NCI-H2029 treated with DMSO at 0.1 percent for 48 hours (cell line): ENCODE measurements around the gene DCPS.
"Not testable (repeated sequence)": the region's sequence is repeated elsewhere in the genome, so short reads cannot be mapped to it uniquely, and the experiment has no call there.

Source experiments
- DNase-seq: peaks from one replicate; lab custom pipeline; 2025; lab: John Stamatoyannopoulos, UW

DCPS gene, protein sequence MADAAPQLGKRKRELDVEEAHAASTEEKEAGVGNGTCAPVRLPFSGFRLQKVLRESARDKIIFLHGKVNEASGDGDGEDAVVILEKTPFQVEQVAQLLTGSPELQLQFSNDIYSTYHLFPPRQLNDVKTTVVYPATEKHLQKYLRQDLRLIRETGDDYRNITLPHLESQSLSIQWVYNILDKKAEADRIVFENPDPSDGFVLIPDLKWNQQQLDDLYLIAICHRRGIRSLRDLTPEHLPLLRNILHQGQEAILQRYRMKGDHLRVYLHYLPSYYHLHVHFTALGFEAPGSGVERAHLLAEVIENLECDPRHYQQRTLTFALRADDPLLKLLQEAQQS

DNA sequence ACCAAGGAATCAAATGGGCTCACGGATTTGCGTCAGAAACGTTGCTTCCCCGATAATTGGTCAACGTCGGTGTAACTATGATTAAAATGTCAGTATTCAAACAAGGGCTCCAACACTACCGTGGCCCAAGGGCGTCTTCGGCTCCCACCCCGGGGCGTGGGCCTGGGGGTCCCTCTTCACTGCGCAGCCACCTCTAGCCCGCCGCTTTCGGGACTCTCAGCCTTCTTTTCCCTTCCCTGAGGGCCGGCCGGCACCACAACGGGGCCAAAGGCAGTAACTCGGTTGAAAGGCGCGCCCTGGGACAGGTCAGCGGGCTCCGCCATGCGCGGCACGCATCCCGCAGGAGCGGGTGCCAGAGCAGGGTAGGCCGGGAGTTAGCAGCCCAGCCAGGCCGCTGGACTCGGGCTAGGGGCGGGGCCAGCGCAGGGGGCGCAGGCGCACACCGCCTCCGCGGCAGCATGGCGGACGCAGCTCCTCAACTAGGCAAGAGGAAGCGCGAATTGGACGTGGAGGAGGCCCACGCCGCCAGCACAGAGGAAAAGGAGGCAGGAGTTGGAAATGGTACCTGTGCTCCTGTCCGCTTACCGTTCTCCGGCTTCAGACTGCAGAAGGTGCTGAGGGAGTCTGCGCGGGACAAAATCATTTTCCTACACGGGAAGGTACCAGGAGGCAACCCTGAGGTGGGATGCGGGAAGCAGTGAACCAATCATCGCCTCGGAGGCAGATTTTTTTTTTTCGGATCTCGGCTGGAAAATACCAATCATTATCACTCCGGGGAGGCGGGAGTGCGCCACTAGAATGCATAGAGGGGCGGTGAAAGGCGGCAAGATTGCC, at the start of gene DCPS:
Gene DCPS (plus strand): TSS at position 438 of the 834 bp plus-strand sequence. CDS start 21 bp downstream, at position 459.
- peak; percentile 52 for DNase-seq

DNA sequence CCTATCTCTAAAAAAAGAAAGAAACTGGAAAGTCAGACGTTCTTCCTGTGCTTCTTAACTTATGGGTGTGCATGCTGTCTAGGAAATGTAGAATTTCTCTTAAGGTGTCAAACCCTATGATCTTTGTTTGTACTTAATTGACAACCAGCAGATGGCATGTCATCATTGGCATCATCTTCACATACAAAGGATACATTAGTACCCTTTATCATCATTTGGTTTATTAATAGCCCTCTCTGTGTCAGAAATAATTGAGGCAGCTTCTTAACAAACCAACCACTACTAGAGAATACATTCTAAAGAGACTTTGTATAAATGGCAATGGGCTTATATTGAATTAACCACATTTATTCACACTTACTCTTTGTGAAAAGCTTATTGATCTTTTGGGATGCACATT, 49.0 kb upstream of the DCPS start:
- DNase-seq: no peak

DNA sequence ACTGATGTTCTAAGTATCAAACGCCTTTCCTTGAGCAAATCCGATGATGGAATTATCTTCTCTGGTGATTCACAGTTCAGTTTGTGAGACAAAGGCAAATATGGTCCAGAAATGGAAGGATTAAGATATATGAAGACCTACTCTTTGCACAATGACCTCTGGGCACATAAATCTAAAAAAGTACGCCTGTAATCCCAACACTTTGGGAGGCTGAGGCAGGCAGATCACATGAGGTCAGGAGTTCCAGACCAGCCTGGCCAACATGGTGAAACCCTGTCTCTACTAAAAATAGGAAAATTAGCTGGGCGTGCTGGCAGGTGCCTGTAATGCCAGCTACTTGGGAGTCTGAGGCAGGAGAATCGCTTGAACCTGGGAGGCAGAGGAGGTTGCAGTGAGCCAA, 48.4 kb upstream of the DCPS start:
- DNase-seq: not testable (repeated sequence)

DNA sequence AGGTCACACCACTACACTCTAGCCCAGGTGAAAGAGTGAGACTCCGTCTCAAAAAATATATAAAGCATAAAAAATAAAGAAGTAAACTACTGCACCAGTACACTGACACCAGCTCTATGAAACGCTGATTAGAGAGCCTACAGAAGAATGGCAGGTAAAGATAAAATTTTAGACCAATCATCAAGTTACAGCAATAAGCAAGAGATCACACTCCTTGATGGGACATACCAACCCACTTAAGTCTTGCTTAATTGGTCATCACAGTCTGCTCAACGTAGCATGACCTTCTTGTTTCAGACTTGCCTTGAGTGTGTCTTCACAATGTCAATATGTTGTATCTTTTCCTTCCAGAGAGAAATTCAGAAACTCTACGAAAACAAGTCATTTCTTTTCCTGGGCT, 47.6 kb upstream of the DCPS start:
- DNase-seq: no peak

DNA sequence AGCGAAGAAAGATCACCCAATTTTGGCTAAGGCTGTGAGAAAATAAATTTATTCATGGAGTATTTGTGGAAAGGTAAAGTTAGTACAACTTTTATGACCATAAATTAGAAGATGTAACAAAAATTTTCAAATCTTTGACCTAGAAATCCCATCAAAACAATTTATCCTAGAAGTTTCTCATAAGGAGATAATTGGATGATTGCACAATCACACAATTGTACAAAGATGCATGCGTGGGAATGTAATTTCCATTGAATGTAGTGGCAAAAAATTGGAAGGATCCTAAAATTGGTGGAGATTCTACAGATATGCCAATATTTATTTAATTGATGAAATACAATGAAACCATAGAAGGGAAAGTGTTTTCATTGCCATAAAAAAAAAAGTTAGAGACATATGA, 46.7 kb upstream of the DCPS start:
- DNase-seq: no peak

DNA sequence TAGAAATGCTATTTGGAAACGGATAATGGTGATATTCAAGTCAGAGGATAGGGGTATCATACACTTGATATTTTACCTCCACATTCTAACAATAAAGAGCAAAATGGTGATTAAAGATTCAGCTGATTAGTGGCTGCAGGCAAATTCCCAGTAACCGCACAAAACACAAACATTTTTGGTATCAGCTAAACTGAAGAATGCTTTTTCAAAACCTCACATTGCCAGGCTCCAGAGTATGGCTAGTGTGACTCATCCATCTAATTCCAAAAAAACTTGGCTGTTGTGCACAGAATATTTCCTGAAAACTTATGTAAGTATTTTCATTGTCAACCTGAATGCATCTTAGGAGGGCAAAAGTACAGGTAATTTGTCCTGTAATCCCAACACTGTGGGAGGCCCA, 46.1 kb upstream of the DCPS start:
- no peak for DNase-seq

DNA sequence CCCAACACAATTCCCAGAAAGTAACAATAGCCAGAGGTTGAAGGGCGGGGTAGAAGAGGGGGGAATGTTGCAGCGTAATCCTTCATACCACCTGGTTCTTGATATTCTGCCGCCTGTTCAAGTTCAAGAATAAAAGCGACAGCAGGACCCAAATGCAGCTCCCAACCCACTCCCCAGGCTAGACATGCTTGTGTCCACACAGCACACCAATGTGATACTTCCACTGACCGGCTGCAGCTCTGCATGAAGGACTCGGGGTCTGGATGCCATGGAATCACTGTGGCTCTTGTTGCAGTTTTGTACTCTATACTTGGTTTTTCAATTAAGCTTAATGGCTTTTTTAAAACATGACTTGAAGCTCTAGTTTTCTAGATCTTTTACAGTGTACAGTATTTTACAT, 41.6 kb upstream of the DCPS start:
- no peak for DNase-seq

DNA sequence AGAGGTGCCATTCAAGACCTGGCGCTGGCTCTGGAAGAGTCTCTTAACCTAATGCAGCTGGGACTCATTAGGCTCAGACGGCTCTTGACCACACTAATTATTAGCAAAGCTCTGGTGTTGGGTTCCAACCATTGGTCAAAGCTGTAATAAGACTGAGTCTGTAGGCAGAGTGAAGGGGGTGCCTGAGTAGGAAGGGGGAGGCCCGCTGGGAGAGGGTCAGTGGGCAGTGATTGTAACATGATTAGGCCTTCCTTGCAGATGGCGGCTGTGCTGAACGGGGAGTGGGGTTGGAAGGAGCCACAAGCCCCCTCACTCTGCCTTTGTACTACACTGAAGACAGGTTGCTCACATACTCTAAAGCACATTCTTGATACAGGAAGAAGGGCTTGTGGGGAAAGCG, 40.4 kb upstream of the DCPS start:
- no peak for DNase-seq

DNA sequence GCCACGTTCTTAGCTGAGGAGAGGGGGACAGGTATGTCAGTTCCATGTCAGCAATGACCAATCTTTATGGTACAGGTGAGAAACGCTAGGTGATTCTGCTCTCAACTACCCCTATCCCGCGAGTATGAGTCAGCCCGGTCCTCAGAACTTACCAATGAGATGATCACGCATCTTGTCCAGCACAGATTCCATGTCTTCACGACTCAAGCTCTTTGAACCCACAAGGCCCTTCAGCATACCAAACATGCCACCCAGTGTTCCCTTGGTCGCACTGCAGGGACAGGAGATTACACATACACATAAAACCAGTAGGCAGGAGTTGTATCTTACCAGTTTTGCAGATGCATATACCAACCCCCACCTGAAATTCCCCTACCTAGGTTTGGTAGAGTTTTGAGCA, 38.0 kb upstream of the DCPS start:
- DNase-seq: no peak

DNA sequence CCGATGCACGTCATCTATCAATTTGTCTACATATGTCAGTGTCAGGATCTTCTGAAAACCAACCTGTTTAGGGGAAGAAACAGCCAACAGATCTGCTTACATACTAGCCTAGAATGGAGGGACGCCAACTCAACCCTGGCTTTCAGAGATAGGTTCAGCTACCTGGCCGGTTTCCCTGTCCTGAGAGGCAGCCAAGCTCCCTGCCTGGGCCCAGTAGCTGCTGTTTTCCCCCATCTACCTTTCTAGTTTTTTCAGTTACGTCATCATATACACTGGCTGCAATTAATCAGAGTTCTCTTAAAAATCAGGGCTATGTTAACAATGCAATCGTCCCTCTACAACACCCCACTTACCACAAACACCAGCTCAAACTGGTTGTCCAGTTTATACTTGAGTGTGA, 36.2 kb upstream of the DCPS start:
- DNase-seq: no peak

DNA sequence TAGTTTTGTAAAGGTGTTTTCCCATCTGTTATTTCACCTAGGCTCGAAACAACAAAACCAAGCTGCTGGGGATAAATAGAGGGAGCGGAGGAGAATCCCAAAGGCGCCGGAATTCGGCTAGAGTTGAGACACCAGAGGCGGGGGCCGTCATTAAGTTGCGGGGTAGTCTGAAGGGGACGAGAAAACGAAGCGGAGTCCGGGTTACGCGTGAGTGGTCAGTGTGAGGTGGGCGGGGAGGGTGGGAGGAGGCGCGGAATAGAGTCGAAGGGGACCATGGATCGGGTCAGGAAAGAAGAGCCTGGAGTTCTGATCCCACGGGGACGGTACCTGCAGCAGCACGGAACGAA, 35.5 kb upstream of the DCPS start:
- DNase-seq: no peak

DNA sequence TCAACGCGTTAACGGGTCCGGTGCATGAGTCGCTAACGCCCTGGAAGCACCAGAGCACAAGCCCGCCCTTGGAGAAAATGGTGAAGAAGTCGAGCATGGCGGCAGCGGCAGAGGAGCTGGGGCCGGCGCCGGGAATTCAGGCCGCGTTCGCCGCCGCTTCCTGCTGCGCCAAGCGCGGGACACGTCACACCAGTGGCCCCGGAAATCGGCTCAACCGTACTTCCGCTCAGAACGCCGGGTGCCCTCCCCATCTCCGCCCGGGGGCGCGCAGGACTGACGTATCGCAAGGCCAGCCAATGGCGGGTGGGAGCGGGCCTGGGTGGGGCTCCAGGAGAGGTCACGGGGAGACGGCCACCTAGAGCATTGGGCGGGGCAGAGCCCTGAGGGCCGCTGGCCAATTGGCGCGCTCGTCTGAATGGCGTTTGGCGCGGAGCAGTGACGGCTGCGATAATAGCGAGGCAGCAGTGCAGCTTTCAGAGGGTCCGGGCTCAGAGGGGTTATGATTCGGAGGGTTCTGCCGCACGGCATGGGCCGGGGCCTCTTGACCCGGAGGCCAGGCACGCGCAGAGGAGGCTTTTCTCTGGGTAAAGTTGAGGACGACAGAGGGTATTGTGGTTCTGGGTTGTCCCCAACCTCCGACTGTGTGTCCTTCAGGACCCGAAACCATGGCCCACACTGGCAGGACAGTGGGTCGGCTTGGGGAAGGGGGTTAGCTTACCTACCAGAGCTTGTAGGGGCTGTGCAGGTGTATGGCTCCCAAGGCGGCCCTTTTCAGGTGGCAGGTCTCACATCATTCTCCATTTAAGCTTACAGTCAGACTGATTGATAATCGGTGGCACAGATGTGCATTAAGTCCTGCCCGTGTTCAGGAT, 34.9 kb upstream of the DCPS start, which contains the start of the genes FOXRED1 and SRPRA:
Gene FOXRED1 (plus strand): TSS at position 447 of the 872 bp plus-strand sequence. CDS start 53 bp downstream, at position 500.
Gene SRPRA (minus strand): TSS at position 188 of the 872 bp plus-strand sequence. CDS start 91 bp downstream, at position 97.
- DNase-seq: peak; percentile 95

DNA sequence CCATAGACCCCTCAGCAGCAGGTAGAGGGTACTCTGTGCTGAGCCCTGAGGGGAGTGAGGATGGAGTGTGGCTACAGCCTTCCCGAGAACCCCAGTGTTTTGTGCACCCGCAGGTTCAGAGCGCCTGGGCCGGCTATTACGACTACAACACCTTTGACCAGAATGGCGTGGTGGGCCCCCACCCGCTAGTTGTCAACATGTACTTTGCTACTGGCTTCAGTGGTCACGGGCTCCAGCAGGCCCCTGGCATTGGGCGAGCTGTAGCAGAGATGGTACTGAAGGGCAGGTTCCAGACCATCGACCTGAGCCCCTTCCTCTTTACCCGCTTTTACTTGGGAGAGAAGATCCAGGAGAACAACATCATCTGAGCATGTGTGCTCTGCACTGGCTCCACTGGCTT, 26.5 kb upstream of the DCPS start:
- DNase-seq: no peak

DNA sequence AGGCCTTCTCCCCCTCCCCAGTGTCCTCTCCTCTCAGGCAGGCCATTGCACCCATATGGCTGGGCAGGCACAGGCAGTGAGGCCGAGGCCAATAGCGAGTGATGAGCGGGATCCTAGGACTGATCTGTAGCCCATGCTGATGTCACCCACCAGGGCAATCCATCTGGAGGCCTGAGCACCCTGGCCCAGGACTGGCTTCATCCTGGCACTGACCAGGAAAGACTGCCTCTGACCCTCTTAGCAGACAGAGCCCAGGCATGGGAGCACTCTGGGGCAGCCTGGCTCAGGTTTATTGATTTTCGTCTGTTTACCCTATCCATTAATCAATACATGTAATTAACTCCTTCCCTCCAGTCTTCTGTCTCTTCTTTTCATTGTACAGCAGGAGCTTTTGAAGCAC, 26.1 kb upstream of the DCPS start:
- no peak for DNase-seq

DNA sequence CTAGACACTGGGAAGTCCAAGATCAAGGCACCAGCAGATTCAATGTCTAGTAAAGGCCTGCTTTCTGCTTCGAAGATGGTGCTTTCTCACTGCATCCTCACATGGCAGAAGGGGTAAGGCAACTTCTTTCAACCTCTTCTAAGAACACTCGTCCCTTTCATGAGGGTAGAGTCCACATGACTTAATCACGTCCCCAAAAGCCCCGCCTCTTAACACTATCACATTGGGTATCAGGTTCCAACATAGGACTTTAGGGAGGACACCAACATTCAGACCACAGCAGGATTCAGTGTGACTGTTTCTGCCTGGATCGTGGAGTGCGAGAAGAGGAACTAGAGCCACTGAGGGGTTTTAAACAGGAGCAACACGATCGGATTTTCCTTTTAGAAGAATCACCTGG, 24.7 kb upstream of the DCPS start:
- DNase-seq: no peak

DNA sequence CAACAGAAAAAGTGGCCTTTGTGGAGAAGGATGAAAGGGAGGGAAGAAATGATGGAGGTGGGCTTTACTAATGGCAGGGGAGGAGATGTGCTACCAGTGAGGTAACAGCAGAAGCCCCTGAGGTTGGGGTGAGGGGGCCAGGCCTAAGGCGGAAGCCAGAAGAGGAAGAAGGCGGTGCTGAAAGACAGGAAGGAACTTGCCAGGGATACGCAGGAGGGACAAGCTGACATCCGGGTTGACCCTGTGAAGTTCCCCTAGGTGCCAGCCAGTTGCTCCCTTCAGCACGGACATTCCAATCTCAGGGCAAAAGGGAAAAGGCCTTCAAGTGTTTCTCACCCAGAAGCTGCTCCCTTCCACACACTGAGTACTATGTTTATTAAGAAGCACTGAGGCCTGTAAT, 23.3 kb upstream of the DCPS start:
- no peak for DNase-seq

DNA sequence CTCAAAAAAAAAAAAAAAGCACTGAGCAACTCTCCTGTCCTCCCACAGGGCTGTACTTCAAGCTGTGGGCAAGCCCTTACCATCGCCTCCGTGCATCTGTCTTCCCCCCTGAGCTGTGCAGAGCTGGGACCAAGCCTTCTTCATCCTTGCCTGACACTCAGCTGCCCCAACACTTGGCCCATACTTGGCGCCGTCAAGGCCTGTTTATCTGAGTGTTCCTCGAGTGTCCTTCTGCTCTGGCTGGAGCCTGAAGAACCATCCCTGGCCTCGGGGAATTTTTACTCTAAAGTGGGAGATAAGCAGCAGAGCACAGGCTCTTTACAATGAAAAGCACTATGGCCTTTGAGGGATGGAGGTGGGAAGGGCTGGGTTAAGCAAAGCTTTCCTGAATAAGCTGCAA, 22.6 kb upstream of the DCPS start:
- DNase-seq: no peak

DNA sequence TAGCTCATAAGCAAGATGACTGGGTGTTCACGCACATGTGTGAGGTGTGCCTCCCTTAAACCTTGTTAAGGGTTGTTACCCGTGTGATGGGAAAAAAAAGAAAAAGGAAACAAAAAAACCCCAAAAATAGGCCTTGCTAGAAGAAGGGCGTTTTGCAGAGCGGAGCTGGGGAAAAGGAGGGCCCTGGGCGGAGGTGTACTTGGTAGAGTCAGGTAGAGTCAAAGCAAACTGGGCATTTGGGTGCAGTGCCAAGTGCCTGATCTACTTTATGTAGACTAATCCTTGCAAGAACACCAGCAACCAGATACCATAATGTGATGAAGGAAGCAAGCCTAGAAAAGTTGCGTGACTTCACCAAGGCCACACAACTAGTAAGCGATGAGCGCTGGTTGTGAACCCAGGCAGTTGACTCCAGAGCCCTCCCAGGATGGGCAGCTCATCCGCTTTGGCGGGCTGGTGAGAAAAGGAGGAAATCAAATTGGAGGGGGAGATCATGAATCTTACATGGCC, 22.1 kb upstream of the DCPS start:
- no peak for DNase-seq

DNA sequence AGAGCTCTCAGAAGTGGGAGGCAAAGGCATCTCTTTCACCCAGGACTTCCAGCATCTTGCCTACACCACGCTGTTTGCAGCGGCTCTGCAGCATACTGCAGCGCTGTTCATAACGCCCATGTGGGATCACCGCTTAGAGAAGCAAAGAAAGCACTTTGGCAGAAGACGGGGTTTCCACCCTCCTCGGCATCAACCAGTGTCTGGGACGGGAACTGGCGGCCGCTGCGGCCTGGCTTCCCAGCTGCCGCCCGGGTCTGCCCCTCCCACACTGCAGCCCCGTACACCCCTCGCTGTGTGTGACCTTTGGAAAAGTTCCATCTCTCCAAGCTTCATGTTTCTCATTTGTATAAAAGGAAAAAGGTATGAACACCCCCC, 21.5 kb upstream of the DCPS start:
- no peak for DNase-seq

DNA sequence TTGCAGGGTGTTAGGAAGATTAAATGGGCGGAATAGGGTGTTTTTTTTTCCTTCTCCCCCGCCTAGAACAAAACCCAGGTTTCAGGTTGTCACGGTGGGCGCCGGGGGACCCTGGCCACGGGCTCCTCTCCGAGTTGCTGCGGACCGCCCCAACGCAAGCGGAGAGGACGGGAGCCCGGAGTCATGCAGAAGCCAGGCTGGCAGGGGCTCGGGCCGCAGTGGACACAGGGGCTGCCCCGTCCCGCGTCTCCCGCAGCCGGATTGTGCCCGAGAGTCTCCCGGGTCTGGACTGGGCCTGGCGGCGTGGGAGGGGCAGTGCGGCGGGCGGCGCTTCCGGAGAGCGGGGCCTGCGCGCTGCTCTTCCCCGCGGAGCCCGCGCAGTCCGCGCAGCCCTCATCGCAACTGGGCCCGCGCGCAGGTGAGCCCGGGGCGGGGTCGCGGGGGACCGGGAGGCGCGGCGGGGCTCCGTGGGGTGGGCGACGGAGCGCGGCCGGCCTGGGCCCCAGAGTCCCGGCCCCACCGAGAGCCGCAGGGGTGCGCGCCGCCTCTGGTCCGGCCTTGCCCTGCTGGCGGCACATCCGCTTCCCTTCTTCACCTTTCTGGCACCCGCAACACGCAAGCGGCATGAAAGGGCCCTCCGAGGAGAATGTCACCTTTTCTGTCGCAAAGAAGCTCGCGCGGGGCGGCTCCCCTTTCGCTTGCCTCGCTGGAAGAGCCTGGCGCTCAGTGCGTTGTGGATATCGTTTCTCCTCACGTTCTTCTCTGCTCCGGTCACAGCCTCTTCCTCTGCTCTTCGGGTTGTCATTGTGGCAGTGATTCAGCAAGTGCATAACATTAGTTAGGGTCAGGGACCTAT, 20.9 kb upstream of the DCPS start, which contains the start of gene TIRAP:
Gene TIRAP (plus strand): TSS at position 358 of the 856 bp plus-strand sequence. CDS start 7,802 bp downstream, outside the sequence.
- peak; percentile 66 for DNase-seq

DNA sequence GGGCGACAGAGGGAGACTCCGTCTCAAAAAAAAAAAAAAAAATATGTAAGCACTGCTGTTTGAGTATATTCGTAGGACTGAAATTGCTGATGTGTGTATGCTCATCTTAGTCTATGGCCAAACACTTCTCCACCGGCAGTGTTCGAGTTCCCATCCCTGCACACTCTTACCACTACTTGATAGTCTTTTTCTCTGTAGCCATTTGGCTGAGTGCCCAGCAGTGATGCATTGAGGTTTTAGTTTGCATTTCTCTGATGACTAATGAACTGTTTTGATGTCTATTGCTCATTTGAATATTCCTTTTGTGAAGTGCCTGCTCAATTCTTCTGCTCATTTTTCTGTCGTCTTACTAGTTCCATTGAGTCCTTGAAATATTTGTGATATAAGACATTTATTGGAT, 19.0 kb upstream of the DCPS start:
- peak; percentile 90 for DNase-seq
